WERI-Rb-1 (cell line): ENCODE data around the gene KCNAB1.

Experiments used
- DNase-seq: peaks from one replicate; pipeline ENCODE4 v3.0.0-alpha.2; 2020
- H3K27ac ChIP-seq: fragments of 250-450 bp; sonication (Bioruptor Pico); 2 replicates; pipeline ENCODE4 v1.5.1; 2020; ENCODE audit warnings: mild to moderate bottlenecking, moderate library complexity
- H3K27me3 ChIP-seq: fragments of 250-450 bp; sonication (Bioruptor Pico); 2 replicates; pipeline ENCODE4 v1.5.1; 2021; ENCODE audit warnings: mild to moderate bottlenecking, low read depth, moderate library complexity; ENCODE audit not compliant: insufficient read depth, severe bottlenecking
- H3K36me3 ChIP-seq: fragments of 250-450 bp; sonication (Bioruptor Pico); 2 replicates; pipeline ENCODE4 v1.5.1; 2020; ENCODE audit warnings: mild to moderate bottlenecking, moderate library complexity
- H3K4me3 ChIP-seq: 2 replicates; pipeline ENCODE4 v1.5.1; 2011; ENCODE audit warnings: low read depth, mild to moderate bottlenecking, control low read depth, low read length
- H3K9me3 ChIP-seq: fragments of 250-450 bp; sonication (Bioruptor Pico); 2 replicates; pipeline ENCODE4 v1.5.1; 2021; ENCODE audit warnings: mild to moderate bottlenecking, moderate library complexity; ENCODE audit not compliant: severe bottlenecking
- TF ChIP-seq, protein P1 (sequence below): IDR thresholded peaks from 2 replicates; pipeline ENCODE4 v1.5.1; 2011; ENCODE audit warnings: low read depth, mild to moderate bottlenecking, control low read depth, inconsistent platforms, low read length

KCNAB1 gene

DNA sequence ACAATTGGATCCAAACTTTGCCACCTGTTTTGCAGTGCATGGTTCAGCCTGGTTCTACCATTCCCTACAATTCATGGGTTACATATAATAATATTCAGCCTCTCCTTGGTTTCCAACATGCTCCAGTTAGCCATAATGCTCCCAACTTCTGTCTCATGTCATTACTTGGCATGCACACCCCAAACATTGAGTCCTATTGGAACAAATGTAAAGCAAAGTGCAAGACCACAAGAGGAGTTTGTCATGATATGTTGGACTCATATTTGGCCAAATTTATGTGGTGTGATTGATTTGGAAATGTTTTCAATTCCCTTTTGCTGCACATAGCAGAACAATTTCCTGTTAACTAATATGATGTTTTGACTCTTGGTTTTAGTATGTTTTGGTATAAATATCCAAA, 50.2 kb downstream of the KCNAB1 start:
- DNase-seq: no peak
- H3K27me3 ChIP-seq: peaks cover 8% of the 10 kb centered on the region
- no peaks in the 10 kb centered on the region for H3K36me3 ChIP-seq
- no peak overlapping the region for H3K27ac ChIP-seq
- TF ChIP-seq, protein P1, sequence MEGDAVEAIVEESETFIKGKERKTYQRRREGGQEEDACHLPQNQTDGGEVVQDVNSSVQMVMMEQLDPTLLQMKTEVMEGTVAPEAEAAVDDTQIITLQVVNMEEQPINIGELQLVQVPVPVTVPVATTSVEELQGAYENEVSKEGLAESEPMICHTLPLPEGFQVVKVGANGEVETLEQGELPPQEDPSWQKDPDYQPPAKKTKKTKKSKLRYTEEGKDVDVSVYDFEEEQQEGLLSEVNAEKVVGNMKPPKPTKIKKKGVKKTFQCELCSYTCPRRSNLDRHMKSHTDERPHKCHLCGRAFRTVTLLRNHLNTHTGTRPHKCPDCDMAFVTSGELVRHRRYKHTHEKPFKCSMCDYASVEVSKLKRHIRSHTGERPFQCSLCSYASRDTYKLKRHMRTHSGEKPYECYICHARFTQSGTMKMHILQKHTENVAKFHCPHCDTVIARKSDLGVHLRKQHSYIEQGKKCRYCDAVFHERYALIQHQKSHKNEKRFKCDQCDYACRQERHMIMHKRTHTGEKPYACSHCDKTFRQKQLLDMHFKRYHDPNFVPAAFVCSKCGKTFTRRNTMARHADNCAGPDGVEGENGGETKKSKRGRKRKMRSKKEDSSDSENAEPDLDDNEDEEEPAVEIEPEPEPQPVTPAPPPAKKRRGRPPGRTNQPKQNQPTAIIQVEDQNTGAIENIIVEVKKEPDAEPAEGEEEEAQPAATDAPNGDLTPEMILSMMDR: no peak
- H3K4me3 ChIP-seq: no peak overlapping the region
- H3K9me3 ChIP-seq: no peaks in the 10 kb centered on the region

DNA sequence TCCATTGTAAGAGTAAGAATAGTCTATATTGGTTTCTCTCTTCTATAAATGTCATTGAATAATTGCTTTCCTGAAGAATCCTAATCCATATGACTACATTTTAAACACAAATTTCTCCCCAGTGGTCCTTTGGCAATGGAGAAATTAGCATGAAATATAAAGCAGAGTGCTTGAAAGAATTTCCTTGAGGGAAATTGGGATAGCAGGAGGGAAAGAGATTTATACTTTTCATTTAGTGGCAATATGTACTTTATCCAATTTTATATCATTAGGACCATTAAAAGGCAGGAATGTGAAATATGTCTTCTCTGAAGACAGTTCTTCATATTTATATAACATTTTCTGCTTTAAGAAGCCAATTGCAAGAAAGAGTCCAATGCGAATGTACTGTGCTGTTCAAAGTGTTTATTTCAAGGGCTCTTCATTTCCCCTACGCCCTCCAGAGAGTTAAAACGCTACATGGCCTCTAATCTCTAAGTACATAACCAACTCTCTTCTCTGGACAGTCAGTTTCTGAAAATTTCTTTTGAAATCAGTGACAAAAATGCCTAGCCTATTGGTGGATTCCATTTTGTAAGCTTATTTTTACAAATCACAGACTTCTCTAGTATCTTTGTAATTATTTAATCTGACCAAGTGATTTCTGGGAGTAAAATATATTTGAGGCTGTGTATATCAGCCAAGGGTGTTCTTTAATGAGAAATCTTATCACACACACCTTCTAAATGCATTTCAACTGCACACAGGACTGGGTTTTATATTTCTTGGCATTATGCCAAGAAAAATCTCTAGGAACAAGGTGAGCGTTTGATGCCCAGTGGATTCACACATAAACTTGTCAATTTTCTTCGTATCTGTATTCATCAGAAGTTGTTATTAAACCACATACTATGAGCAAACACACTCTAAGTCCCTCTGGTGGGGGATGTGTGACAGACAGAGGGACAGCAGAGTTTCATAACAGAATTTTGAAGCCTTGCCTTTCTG, 51.2 kb downstream of the KCNAB1 start:
- no peaks in the 10 kb centered on the region for H3K9me3 ChIP-seq
- H3K27ac ChIP-seq: no peak overlapping the region
- DNase-seq: no peak
- no peak overlapping the region for H3K4me3 ChIP-seq
- H3K36me3 ChIP-seq: no peaks in the 10 kb centered on the region
- peaks cover 8% of the 10 kb centered on the region for H3K27me3 ChIP-seq
- TF ChIP-seq, protein P1: no peak

DNA sequence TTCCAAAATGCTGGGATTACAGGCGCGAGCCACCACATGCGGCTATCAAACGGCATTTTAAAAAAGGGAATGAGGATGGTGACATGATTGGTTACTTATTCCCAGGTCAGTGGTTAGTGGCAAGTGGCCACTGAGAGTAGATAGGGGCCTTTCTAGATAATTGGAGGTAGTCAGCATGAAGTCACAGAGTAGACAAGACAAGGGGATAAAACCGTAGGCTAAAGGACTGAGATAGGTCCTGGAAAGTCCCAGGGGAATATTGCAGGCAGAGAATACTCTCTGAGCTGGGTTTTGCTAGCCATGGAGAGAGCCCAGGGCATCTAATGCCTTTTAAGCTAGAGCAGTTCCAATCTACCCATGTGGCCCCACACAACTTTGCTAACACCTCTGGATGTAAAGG, 52.2 kb downstream of the KCNAB1 start:
- no peak overlapping the region for H3K4me3 ChIP-seq
- TF ChIP-seq, protein P1: no peak
- H3K36me3 ChIP-seq: no peaks in the 10 kb centered on the region
- no peaks in the 10 kb centered on the region for H3K9me3 ChIP-seq
- no peak for DNase-seq
- H3K27me3 ChIP-seq: peaks cover 5% of the 10 kb centered on the region
- H3K27ac ChIP-seq: no peak overlapping the region

DNA sequence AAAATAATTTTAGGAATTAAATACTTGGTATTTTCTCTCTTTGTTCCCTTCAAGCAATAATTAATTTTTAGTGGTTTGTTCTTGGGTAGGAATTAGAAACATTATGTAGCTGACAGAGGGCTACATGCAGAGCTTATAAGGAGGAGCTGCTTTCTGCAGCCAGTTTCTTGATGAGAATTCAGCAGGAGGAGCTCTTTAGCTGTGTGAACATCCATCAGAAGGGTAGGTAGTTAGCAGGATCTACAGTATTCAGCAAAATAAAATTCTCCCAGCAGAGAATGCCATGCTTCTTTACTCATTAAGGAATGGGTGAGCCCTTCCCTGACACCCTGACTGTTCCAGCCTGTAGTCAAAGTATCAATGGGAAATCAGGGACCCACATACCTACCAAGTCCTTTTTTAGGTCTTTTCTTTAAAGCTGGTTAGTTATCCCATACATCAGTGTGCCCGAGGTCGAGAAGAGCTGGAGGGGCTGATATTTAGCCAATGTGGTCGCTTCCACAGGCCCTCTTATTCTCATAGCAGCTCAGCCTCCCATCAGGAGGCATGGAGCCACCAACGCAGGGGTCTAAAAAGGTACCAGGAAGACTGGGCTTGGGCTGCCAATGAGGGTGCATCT, 54.0 kb downstream of the KCNAB1 start:
- no peaks in the 10 kb centered on the region for H3K27me3 ChIP-seq
- H3K27ac ChIP-seq: no peak overlapping the region
- no peak for DNase-seq
- H3K4me3 ChIP-seq: no peak overlapping the region
- no peaks in the 10 kb centered on the region for H3K9me3 ChIP-seq
- no peaks in the 10 kb centered on the region for H3K36me3 ChIP-seq
- TF ChIP-seq, protein P1: peak; percentile 36; the same call in 1 of the 2 replicates

DNA sequence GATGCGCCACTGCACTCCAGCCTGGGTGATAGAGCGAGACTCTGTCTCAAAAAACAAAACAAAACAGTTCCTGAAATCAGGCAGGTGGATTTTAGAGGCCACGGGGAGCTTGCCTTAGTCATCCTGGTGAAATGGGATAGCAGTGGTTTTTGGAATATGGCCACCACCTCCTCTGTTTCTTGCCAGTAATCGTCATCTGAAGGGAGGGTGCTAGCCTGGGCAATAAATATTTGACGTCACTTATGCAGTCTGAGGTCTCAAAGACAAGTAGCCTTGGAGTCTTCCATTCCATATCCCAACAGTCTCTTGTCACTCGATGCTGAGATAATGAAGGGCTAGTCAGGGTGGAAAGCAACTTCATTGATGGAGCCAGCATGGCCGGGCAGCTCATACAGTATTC, 55.2 kb downstream of the KCNAB1 start:
- Histone ChIP-seq H3K4me3 (no peak overlapping the region), H3K36me3 (no peaks in the 10 kb centered on the region), H3K9me3 (no peaks in the 10 kb centered on the region), H3K27ac (no peak overlapping the region), H3K27me3 (no peaks in the 10 kb centered on the region)
- TF ChIP-seq, protein P1: no peak
- DNase-seq: no peak
